ENCODE results near the gene SREBF2.

- TF ChIP-seq CTCF (conservative IDR thresholded peaks at IDR 0.05 in 1 of 2, IDR thresholded peaks at IDR 0.05 in 1 of 2; ENCODE audit: extremely low read depth in 1 of 2, insufficient read depth in 1 of 2, low read depth in 1 of 2, low read length in 2 of 2): no peak
- TF ChIP-seq EZH2 (IDR thresholded peaks at IDR 0.05; ENCODE audit: borderline replicate concordance, low read length): no peak
Measured at GRCh38 chr22:41933411-41934177, 100.7 kb downstream of the SREBF2 start.

Measured in mammary epithelial cell (primary cell).